Gastrocnemius medialis (tissue), 4 donors: ENCODE measurements around the gene SIK3.

ENCODE experiments used
- POLR2A ChIP-seq, 2 donors: fragments of 450-650 bp; IDR thresholded peaks; one replicate each; pipeline ENCODE4 v1.6.1; 2017; ENCODE audit warnings: antibody characterized with exemption in 2 of 2, mild to moderate bottlenecking in 2 of 2, moderate library complexity in 2 of 2
- TF ChIP-seq, protein P1 (sequence below), 5 experiments: fragments of 450-650 bp in 3 of 5; fragments of 200-600 bp in 2 of 5; sonication (generic) in 2 of 5; IDR thresholded peaks in 4 of 5; conservative IDR thresholded peaks in 1 of 5; 1 replicate in 4 of 5; 2 replicates in 1 of 5; pipeline ENCODE4 v1.5.1; 2016 to 2019; ENCODE audit warnings: antibody characterized with exemption in 5 of 5, mild to moderate bottlenecking in 3 of 5, moderate library complexity in 3 of 5

DNA sequence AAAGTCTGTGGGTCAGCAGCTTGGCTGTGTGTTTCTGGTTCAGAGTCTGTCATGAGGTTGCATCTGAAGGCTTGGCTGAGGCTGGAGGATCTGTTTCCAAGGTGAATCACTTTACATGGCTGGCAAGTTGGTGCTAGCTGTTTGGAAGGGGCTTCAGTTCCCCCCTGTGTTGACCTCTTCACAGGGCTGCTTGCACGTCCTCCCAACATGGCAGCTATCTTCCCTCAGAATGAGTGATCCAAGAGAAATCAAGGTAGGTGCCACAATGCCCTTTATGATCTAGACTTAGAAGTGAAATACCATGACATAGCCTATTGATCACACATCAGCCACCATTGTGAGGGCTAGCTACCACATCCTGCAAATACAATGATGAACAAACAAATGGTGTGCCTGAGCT lies 285.1 kb downstream of the SIK3 start:
- TF ChIP-seq, protein P1, sequence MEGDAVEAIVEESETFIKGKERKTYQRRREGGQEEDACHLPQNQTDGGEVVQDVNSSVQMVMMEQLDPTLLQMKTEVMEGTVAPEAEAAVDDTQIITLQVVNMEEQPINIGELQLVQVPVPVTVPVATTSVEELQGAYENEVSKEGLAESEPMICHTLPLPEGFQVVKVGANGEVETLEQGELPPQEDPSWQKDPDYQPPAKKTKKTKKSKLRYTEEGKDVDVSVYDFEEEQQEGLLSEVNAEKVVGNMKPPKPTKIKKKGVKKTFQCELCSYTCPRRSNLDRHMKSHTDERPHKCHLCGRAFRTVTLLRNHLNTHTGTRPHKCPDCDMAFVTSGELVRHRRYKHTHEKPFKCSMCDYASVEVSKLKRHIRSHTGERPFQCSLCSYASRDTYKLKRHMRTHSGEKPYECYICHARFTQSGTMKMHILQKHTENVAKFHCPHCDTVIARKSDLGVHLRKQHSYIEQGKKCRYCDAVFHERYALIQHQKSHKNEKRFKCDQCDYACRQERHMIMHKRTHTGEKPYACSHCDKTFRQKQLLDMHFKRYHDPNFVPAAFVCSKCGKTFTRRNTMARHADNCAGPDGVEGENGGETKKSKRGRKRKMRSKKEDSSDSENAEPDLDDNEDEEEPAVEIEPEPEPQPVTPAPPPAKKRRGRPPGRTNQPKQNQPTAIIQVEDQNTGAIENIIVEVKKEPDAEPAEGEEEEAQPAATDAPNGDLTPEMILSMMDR (IDR thresholded peaks at IDR 0.05 in 4 of 5, conservative IDR thresholded peaks at IDR 0.05 in 1 of 5), result no peak
- TF ChIP-seq POLR2A (IDR thresholded peaks at IDR 0.05), result no peak
